ENCODE measurements around the gene ZNF746. TPM values are rescaled to one million over a fixed set of nuclear protein-coding genes. Genes with fewer than 3 reads are reported as not detected.

The ZNF746 gene
- total and polyA plus RNA-seq, 4 donors: 8.9 to 25.1 (median 17.1) TPM

DNA sequence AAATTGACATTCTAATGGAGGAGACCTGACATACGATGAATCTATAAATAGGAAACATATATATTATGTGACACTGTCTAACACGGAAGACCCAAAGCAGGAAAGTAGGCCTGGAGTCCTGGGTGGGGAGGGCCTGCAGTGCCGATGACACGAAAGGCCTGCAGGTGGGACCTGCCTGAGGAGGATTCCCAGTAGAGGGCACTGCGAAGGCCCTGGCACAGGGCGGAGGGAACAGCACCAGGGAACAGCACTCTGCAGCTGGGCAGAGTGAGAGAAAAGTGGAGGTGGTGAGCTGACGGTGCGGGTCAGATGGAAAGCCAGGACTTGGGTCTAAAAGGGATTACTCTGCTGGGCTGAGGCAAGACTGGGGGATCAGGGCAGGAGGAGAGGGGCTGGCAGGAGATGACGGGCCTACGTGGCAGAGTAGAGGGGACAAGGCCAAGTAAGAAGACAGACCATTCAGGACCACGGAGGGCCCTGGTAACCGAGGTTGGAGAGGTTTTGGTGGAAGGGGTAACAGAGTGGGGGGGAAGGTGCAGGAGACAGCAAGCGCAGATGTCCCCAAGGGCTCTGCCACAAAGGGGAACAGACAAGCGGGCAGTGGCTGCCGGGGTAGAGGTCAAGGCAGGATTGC is 8.1 kb downstream of the ZNF746 start:
- peaks cover 0 to under 1% (median 0%) of the 10 kb centered on the region in 5 donors for H3K4me1 ChIP-seq (ENCODE audit: control insufficient read depth in 5 of 5, insufficient read depth in 5 of 5, low read length in 5 of 5)
- ATAC-seq (ENCODE audit: insufficient read depth, low FRiP score) (no peak), DNase-seq (no peak)
- no peaks in the 10 kb centered on the region for H3K27me3 ChIP-seq (ENCODE audit: control insufficient read depth in 3 of 3, insufficient read depth in 3 of 3, low read length in 2 of 3)
- 86 to 92% methylated on average over 15 of the region's 15 CpGs for WGBS, 2 donors
- H3K27ac ChIP-seq (ENCODE audit: low read depth in 1 of 2, low read length in 1 of 2): no peak overlapping the region
- H3K9ac ChIP-seq (ENCODE audit: insufficient read depth in 1 of 2, low read length in 2 of 2): no peak overlapping the region
- peaks cover 23 to 51% (median 38%) of the 10 kb centered on the region in 4 donors for H3K36me3 ChIP-seq (ENCODE audit: control insufficient read depth in 4 of 4, insufficient read depth in 4 of 4, low read length in 4 of 4)
- H3K4me3 ChIP-seq: no peak overlapping the region
- TF ChIP-seq, protein P1, sequence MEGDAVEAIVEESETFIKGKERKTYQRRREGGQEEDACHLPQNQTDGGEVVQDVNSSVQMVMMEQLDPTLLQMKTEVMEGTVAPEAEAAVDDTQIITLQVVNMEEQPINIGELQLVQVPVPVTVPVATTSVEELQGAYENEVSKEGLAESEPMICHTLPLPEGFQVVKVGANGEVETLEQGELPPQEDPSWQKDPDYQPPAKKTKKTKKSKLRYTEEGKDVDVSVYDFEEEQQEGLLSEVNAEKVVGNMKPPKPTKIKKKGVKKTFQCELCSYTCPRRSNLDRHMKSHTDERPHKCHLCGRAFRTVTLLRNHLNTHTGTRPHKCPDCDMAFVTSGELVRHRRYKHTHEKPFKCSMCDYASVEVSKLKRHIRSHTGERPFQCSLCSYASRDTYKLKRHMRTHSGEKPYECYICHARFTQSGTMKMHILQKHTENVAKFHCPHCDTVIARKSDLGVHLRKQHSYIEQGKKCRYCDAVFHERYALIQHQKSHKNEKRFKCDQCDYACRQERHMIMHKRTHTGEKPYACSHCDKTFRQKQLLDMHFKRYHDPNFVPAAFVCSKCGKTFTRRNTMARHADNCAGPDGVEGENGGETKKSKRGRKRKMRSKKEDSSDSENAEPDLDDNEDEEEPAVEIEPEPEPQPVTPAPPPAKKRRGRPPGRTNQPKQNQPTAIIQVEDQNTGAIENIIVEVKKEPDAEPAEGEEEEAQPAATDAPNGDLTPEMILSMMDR (IDR thresholded peaks at IDR 0.05; ENCODE audit: control extremely low read depth, extremely low read depth): no peak
- no peaks in the 10 kb centered on the region for H3K9me3 ChIP-seq (ENCODE audit: control insufficient read depth in 4 of 4, insufficient read depth in 3 of 4, low read length in 3 of 4)

- H3K36me3 ChIP-seq (ENCODE audit: control insufficient read depth in 4 of 4, insufficient read depth in 4 of 4, low read length in 4 of 4): peaks cover 8 to 29% (median 23%) of the 10 kb centered on the region in 4 donors
- WGBS, 2 donors: 97% methylated on average over 1 of the region's 1 CpG
- ATAC-seq (ENCODE audit: insufficient read depth, low FRiP score) (no peak), DNase-seq (no peak)
- H3K9ac ChIP-seq (ENCODE audit: insufficient read depth in 1 of 2, low read length in 2 of 2): no peak overlapping the region
- H3K27ac ChIP-seq (ENCODE audit: low read depth in 1 of 2, low read length in 1 of 2): no peak overlapping the region
- H3K27me3 ChIP-seq (ENCODE audit: control insufficient read depth in 3 of 3, insufficient read depth in 3 of 3, low read length in 2 of 3): no peaks in the 10 kb centered on the region
- TF ChIP-seq, protein P1 (IDR thresholded peaks at IDR 0.05; ENCODE audit: control extremely low read depth, extremely low read depth): no peak
- H3K4me3 ChIP-seq: no peak overlapping the region
- H3K9me3 ChIP-seq (ENCODE audit: control insufficient read depth in 4 of 4, insufficient read depth in 3 of 4, low read length in 3 of 4): peaks cover 0 to 7% (median 0%) of the 10 kb centered on the region in 4 donors
- H3K4me1 ChIP-seq (ENCODE audit: control insufficient read depth in 5 of 5, insufficient read depth in 5 of 5, low read length in 5 of 5): no peaks in the 10 kb centered on the region
These were observed 18.0 kb downstream of the ZNF746 start for GRCh38 chr7:149479568-149479967.

DNA sequence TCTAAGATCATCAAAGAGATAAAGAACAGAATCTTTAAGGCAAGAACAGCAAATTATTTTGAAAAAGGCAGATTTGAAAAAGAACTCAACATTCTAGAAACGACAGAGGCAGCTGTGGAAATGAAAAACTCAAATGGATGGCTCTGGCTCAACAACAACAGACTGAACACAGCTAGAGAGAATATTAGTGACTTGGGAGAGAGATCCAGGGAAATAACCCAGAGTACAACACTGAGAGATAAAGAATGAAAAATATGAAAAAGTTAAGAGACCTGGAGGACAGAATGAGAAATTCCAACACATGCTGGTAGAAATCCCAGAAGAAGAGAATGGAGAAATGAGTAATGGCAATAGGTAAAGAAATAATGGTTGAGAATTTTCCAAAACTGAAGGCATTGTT is 18.9 kb downstream of the ZNF746 start:
- WGBS, 2 donors: 98 to 100% methylated on average over 1 of the region's 1 CpG

More for the DNA sequence above, 18.9 kb downstream of the ZNF746 start:
- Histone ChIP-seq H3K4me1 (ENCODE audit: control insufficient read depth in 5 of 5, insufficient read depth in 5 of 5, low read length in 5 of 5) (no peaks in the 10 kb centered on the region), H3K27ac (ENCODE audit: low read depth in 1 of 2, low read length in 1 of 2) (no peak overlapping the region), H3K27me3 (ENCODE audit: control insufficient read depth in 3 of 3, insufficient read depth in 3 of 3, low read length in 2 of 3) (no peaks in the 10 kb centered on the region), H3K9me3 (ENCODE audit: control insufficient read depth in 4 of 4, insufficient read depth in 3 of 4, low read length in 3 of 4) (peaks cover 0 to 7% (median 0%) of the 10 kb centered on the region in 4 donors), H3K9ac (ENCODE audit: insufficient read depth in 1 of 2, low read length in 2 of 2) (no peak overlapping the region), H3K4me3 (no peak overlapping the region), H3K36me3 (ENCODE audit: control insufficient read depth in 4 of 4, insufficient read depth in 4 of 4, low read length in 4 of 4) (peaks cover 11 to 32% (median 29%) of the 10 kb centered on the region in 4 donors)
- DNase-seq: no peak
- TF ChIP-seq, protein P1 (IDR thresholded peaks at IDR 0.05; ENCODE audit: control extremely low read depth, extremely low read depth): no peak
- ATAC-seq (ENCODE audit: insufficient read depth, low FRiP score): no peak
